SK-N-SH (cell line): ENCODE data around the gene EFCAB6. TPM values are rescaled to one million over a fixed set of nuclear protein-coding genes. Genes with fewer than 3 reads are reported as not detected.

Experiments
- CTCF ChIA-PET: fragments of 300-600, 350-600 bp; formaldehyde crosslinking; extraction: SDS; loops from one replicate; lab custom pipeline; 2021; lab: Yijun Ruan, JAX
- POLR2A ChIA-PET: fragments of 350-600 bp; sonication (Branson Sonifier 250); formaldehyde crosslinking; extraction: SDS; loops from one replicate; lab custom pipeline; 2020; ENCODE audit warnings: antibody characterized with exemption, inconsistent platforms; lab: Yijun Ruan, JAX
- DNase-seq: peaks from one replicate; pipeline ENCODE4 v3.0.0; 2012
- H2AFZ ChIP-seq: fragments of 200-600 bp; sonication (generic); 2 replicates; pipeline ENCODE4 v1.8.1; 2016; ENCODE audit warnings: antibody characterized with exemption, mild to moderate bottlenecking, low read depth
- H3F3A ChIP-seq: fragments of 200-600 bp; sonication (generic); replicated peaks from 2 replicates; pipeline ENCODE3; 2016; ENCODE audit warnings: antibody characterized with exemption, mild to moderate bottlenecking; ENCODE audit not compliant: insufficient read depth
- H3K27ac ChIP-seq, 2 experiments: fragments of 200-500 bp in 1 of 2; fragments of 200-600 bp in 1 of 2; sonication (Bioruptor generic) in 1 of 2; sonication (generic), shearing (Covaris generic) in 1 of 2; 2 replicates each; pipeline versions ENCODE4 v1.5.1 to v1.6.1; 2014 to 2016; ENCODE audit warnings: low read depth in 2 of 2, inconsistent platforms in 1 of 2, low read length in 1 of 2, mild to moderate bottlenecking in 1 of 2, mixed read lengths in 1 of 2
- H3K27me3 ChIP-seq: fragments of 200-600 bp; sonication (generic), shearing (Covaris generic); 2 replicates; pipeline ENCODE4 v1.6.1; 2016; ENCODE audit warnings: mixed run types; ENCODE audit not compliant: insufficient read depth
- H3K36me3 ChIP-seq, 2 experiments: fragments of 200-500 bp in 1 of 2; fragments of 200-600 bp in 1 of 2; sonication (Bioruptor generic) in 1 of 2; sonication (generic) in 1 of 2; replicated peaks in 1 of 2; 2 replicates each; pipeline versions ENCODE3 to v1.5.1; 2014 to 2016; ENCODE audit warnings: low read length in 1 of 2, mild to moderate bottlenecking in 1 of 2; ENCODE audit not compliant: insufficient read depth in 2 of 2, control insufficient read depth in 1 of 2
- H3K4me1 ChIP-seq, 2 experiments: fragments of 200-500 bp in 1 of 2; fragments of 200-600 bp in 1 of 2; sonication (Bioruptor generic) in 1 of 2; sonication (generic), shearing (Covaris generic) in 1 of 2; 2 replicates each; pipeline versions ENCODE4 v1.5.1 to v1.6.1; 2014 to 2016; ENCODE audit warnings: low read depth in 1 of 2, low read length in 1 of 2, mixed run types in 1 of 2; ENCODE audit not compliant: insufficient read depth in 2 of 2, control insufficient read depth in 1 of 2
- H3K4me2 ChIP-seq: fragments of 200-600 bp; sonication (generic), shearing (Covaris generic); 2 replicates; pipeline ENCODE4 v1.6.1; 2017; ENCODE audit warnings: mixed run types
- H3K4me3 ChIP-seq, 2 experiments: fragments of 200-500 bp in 1 of 2; fragments of 200-600 bp in 1 of 2; sonication (Bioruptor generic) in 1 of 2; sonication (generic), shearing (Covaris generic) in 1 of 2; 2 replicates each; pipeline versions ENCODE4 v1.5.1 to v1.8.1; 2014 to 2016; ENCODE audit warnings: low read depth in 2 of 2, inconsistent platforms in 1 of 2, low read length in 1 of 2, mild to moderate bottlenecking in 1 of 2, mixed read lengths in 1 of 2, moderate library complexity in 1 of 2
- H3K79me2 ChIP-seq: fragments of 200-600 bp; sonication (generic); 2 replicates; pipeline ENCODE4 v1.8.1; 2017; ENCODE audit warnings: mild to moderate bottlenecking; ENCODE audit not compliant: insufficient read depth
- H3K9ac ChIP-seq: fragments of 200-600 bp; sonication (generic); 2 replicates; pipeline ENCODE4 v1.6.1; 2017; ENCODE audit warnings: mixed run types
- H3K9me2 ChIP-seq: fragments of 200-600 bp; sonication (generic); 2 replicates; pipeline ENCODE4 v1.6.1; 2017; ENCODE audit warnings: mixed run types
- H3K9me3 ChIP-seq: fragments of 200-600 bp; sonication (generic); 2 replicates; pipeline ENCODE4 v1.6.1; 2017; ENCODE audit warnings: mixed run types, mild to moderate bottlenecking, moderate library complexity
- H4K20me1 ChIP-seq: fragments of 200-600 bp; sonication (generic); 2 replicates; pipeline ENCODE4 v1.6.1; 2017; ENCODE audit warnings: mild to moderate bottlenecking, mixed run types; ENCODE audit not compliant: insufficient read depth
- FOXM1 ChIP-seq: IDR thresholded peaks from 2 replicates; pipeline ENCODE4 v1.4.0; 2012; ENCODE audit warnings: low read depth, mild to moderate bottlenecking
- IRF3 ChIP-seq: fragments of 150-350 bp; IDR thresholded peaks from 2 replicates; pipeline ENCODE4 v1.6.1; 2016; ENCODE audit warnings: mild to moderate bottlenecking, low read depth, low read length
- RFX5 ChIP-seq: IDR thresholded peaks from 2 replicates; pipeline ENCODE4 v1.6.1; 2012; ENCODE audit warnings: mild to moderate bottlenecking, improper control_type of control experiment, low read length
- RXRA ChIP-seq: IDR thresholded peaks from 2 replicates; pipeline ENCODE4 v1.4.0; 2012; ENCODE audit warnings: low read depth, mild to moderate bottlenecking, borderline replicate concordance
- SIN3A ChIP-seq: IDR thresholded peaks from 2 replicates; pipeline ENCODE4 v1.6.1; 2012; ENCODE audit warnings: low read depth, mild to moderate bottlenecking, low read length, moderate library complexity, borderline replicate concordance
- USF1 ChIP-seq: IDR thresholded peaks from 2 replicates; pipeline ENCODE4 v1.4.0; 2012; ENCODE audit warnings: low read depth, borderline replicate concordance
- USF2 ChIP-seq: fragments of 150-350 bp; IDR thresholded peaks from 2 replicates; pipeline ENCODE4 v1.6.1; 2017; ENCODE audit warnings: antibody characterized with exemption, low read length, low read depth, borderline replicate concordance
- WGBS: methylation state at CpG from one replicate; pipeline ENCODE4 v1.1.6; 2017; ENCODE audit warnings: low lambda C conversion rate; 5-methylcytosine and 5-hydroxymethylcytosine counted together
- polyA plus RNA-seq, 3 experiments: library from polyadenylated mRNA; depleted of rRNA; stranded (reverse); fragments of >200 nt; gene quantifications; 2 replicates each; pipeline ENCODE4 v1.2.3, GENCODE V29; 2012
- TF ChIP-seq, protein P1 (sequence below): IDR thresholded peaks from 2 replicates; pipeline ENCODE4 v1.4.0; 2012; ENCODE audit warnings: low read depth, borderline replicate concordance
- TF ChIP-seq, protein P2 (sequence below): IDR thresholded peaks from 2 replicates; pipeline ENCODE4; 2012
- TF ChIP-seq, protein P3 (sequence below): IDR thresholded peaks from 2 replicates; pipeline ENCODE4 v1.6.1; 2012; ENCODE audit warnings: mild to moderate bottlenecking, low read depth, low read length, moderate library complexity

EFCAB6 gene
- polyA plus RNA-seq, 1 of the 3 experiments (the other 2 are of a cell fraction): 0.46 TPM

GRCh38 chr22:43857367-43857766 is 45.3 kb upstream of the EFCAB6 start:
- Histone ChIP-seq H3K36me3 (no peaks in the 10 kb centered on the region), H3K4me1 (peaks cover 0 to 16% of the 10 kb centered on the region in 2 experiments; a peak in 1 of 4 replicates), H3F3A (no peaks in the 10 kb centered on the region), H3K4me3 (no peak overlapping the region), H3K9me3 (no peaks in the 10 kb centered on the region), H3K27me3 (no peaks in the 10 kb centered on the region), H3K79me2 (peaks cover 10% of the 10 kb centered on the region; the same call in 1 of the 2 replicates), H3K4me2 (no peak overlapping the region), H4K20me1 (no peaks in the 10 kb centered on the region), H3K27ac (no peak overlapping the region), H2AFZ (no peak overlapping the region), H3K9me2 (no peaks in the 10 kb centered on the region), H3K9ac (no peak overlapping the region)
- DNase-seq: no peak
- TF ChIP-seq IRF3 (no peak), SIN3A (no peak)
- ChIA-PET POLR2A (no interaction called here), CTCF (interaction anchor here (1.0 kb wide), 1 partner anchor 9 kb away, joined by 3 read pairs; no protein-coding TSS in a partner anchor)

GRCh38 chr22:43855431-43855830 is 43.3 kb upstream of the EFCAB6 start:
- H4K20me1 ChIP-seq: no peaks in the 10 kb centered on the region
- no peak for DNase-seq
- H3K4me1 ChIP-seq: peaks cover 0 to 9% of the 10 kb centered on the region in 2 experiments; a peak in 1 of 4 replicates
- TF ChIP-seq RXRA (no peak), SIN3A (no peak)
- H3K36me3 ChIP-seq: no peaks in the 10 kb centered on the region
- no peaks in the 10 kb centered on the region for H3K27me3 ChIP-seq
- no peaks in the 10 kb centered on the region for H3K9me3 ChIP-seq
- peaks cover 4% of the 10 kb centered on the region; the same call in 1 of the 2 replicates for H3K79me2 ChIP-seq
- no CpG with 5 or more reads among the region's 4 CpGs for WGBS
- no peak overlapping the region for H3K27ac ChIP-seq
- no peak overlapping the region for H3K9ac ChIP-seq
- no peaks in the 10 kb centered on the region for H3F3A ChIP-seq
- H3K4me2 ChIP-seq: no peak overlapping the region
- H3K9me2 ChIP-seq: no peaks in the 10 kb centered on the region
- no peak overlapping the region for H2AFZ ChIP-seq
- POLR2A ChIA-PET: no interaction called here
- CTCF ChIA-PET: no interaction called here
- H3K4me3 ChIP-seq: no peak overlapping the region

DNA sequence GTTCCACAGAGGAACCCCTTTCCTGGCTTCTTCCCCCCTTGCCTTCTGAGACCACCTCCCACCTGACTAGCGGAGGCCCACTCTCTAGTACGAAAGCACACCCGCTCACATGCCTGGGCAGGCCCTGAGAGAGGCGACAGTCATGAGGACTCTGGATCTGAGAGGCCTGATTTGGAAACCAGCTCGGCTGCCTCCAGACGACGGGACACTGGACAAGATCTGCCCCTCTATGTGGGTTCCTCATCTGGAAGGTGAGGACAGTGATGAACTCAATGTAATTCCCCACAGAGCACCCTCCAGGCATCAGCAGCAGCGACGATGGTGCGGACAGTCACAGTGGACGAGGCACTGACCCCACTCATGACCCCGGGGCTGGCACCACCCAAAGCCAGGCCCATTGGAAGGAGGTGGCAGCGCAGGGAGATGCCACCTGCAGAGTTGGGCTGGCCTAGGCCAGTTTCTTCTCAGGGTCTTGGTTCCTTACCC is 42.7 kb upstream of the EFCAB6 start:
- Histone ChIP-seq H3K27me3 (no peaks in the 10 kb centered on the region), H3K27ac (no peak overlapping the region), H3K9ac (no peak overlapping the region), H3F3A (no peaks in the 10 kb centered on the region), H3K4me1 (peaks cover 0 to 9% of the 10 kb centered on the region in 2 experiments; a peak in 1 of 4 replicates), H3K4me3 (no peak overlapping the region), H3K36me3 (no peaks in the 10 kb centered on the region), H3K9me2 (no peaks in the 10 kb centered on the region), H3K9me3 (no peaks in the 10 kb centered on the region), H4K20me1 (no peaks in the 10 kb centered on the region), H3K79me2 (peaks cover 4% of the 10 kb centered on the region; the same call in 1 of the 2 replicates), H2AFZ (no peak overlapping the region), H3K4me2 (no peak overlapping the region)
- 100% methylated on average over 4 of the region's 13 CpGs for WGBS
- ChIA-PET POLR2A (no interaction called here), CTCF (no interaction called here)
- no peak for DNase-seq
- TF ChIP-seq, protein P1, sequence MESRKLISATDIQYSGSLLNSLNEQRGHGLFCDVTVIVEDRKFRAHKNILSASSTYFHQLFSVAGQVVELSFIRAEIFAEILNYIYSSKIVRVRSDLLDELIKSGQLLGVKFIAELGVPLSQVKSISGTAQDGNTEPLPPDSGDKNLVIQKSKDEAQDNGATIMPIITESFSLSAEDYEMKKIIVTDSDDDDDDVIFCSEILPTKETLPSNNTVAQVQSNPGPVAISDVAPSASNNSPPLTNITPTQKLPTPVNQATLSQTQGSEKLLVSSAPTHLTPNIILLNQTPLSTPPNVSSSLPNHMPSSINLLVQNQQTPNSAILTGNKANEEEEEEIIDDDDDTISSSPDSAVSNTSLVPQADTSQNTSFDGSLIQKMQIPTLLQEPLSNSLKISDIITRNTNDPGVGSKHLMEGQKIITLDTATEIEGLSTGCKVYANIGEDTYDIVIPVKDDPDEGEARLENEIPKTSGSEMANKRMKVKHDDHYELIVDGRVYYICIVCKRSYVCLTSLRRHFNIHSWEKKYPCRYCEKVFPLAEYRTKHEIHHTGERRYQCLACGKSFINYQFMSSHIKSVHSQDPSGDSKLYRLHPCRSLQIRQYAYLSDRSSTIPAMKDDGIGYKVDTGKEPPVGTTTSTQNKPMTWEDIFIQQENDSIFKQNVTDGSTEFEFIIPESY: no peak
- TF ChIP-seq FOXM1 (no peak), USF1 (no peak), RFX5 (no peak), USF2 (no peak)
- TF ChIP-seq, protein P2, sequence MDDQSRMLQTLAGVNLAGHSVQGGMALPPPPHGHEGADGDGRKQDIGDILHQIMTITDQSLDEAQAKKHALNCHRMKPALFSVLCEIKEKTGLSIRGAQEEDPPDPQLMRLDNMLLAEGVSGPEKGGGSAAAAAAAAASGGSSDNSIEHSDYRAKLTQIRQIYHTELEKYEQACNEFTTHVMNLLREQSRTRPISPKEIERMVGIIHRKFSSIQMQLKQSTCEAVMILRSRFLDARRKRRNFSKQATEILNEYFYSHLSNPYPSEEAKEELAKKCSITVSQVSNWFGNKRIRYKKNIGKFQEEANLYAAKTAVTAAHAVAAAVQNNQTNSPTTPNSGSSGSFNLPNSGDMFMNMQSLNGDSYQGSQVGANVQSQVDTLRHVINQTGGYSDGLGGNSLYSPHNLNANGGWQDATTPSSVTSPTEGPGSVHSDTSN: no peak
- TF ChIP-seq, protein P3, sequence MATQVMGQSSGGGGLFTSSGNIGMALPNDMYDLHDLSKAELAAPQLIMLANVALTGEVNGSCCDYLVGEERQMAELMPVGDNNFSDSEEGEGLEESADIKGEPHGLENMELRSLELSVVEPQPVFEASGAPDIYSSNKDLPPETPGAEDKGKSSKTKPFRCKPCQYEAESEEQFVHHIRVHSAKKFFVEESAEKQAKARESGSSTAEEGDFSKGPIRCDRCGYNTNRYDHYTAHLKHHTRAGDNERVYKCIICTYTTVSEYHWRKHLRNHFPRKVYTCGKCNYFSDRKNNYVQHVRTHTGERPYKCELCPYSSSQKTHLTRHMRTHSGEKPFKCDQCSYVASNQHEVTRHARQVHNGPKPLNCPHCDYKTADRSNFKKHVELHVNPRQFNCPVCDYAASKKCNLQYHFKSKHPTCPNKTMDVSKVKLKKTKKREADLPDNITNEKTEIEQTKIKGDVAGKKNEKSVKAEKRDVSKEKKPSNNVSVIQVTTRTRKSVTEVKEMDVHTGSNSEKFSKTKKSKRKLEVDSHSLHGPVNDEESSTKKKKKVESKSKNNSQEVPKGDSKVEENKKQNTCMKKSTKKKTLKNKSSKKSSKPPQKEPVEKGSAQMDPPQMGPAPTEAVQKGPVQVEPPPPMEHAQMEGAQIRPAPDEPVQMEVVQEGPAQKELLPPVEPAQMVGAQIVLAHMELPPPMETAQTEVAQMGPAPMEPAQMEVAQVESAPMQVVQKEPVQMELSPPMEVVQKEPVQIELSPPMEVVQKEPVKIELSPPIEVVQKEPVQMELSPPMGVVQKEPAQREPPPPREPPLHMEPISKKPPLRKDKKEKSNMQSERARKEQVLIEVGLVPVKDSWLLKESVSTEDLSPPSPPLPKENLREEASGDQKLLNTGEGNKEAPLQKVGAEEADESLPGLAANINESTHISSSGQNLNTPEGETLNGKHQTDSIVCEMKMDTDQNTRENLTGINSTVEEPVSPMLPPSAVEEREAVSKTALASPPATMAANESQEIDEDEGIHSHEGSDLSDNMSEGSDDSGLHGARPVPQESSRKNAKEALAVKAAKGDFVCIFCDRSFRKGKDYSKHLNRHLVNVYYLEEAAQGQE: no peak
